Naive B cell (primary cell): ENCODE measurements around the gene PPP1CA. TPM values are rescaled to one million over a fixed set of nuclear protein-coding genes. Genes with fewer than 3 reads are reported as not detected.
A peak's percentile ranks its signal among the peaks of the same experiment; 100 is the strongest.

Source experiments
- ATAC-seq, 2 donors: fragments of 150-1000 bp; cut with Tn5 transposase; 2 replicates each; pipeline ENCODE4 v1.10.0; 2021; ENCODE audit warnings: low read depth in 2 of 2, mild to moderate bottlenecking in 2 of 2, moderate library complexity in 2 of 2
- DNase-seq: peaks from one replicate; pipeline ENCODE4 v3.0.0; 2022
- H3K27ac Mint-ChIP-seq, 6 donors: one replicate each; pipeline ENCODE4 v1.8.0; 2020 to 2022; ENCODE audit warnings: mild to moderate bottlenecking in 6 of 6, mixed read lengths in 6 of 6, moderate library complexity in 5 of 6, inconsistent platforms in 2 of 6
- H3K27me3 Mint-ChIP-seq, 3 donors: one replicate each; pipeline ENCODE4 v1.8.0; 2021 to 2022; ENCODE audit warnings: mixed read lengths in 3 of 3, mild to moderate bottlenecking in 1 of 3
- H3K36me3 Mint-ChIP-seq, 2 donors: one replicate each; pipeline ENCODE4 v1.8.0; 2020 to 2022; ENCODE audit warnings: mixed read lengths in 2 of 2, inconsistent platforms in 1 of 2, mild to moderate bottlenecking in 1 of 2
- H3K4me1 Mint-ChIP-seq, 3 donors: one replicate each; pipeline ENCODE4 v1.8.0; 2020 to 2022; ENCODE audit warnings: mixed read lengths in 3 of 3, inconsistent platforms in 1 of 3, mild to moderate bottlenecking in 1 of 3, moderate library complexity in 1 of 3
- H3K4me3 Mint-ChIP-seq, 8 donors: one replicate each; pipeline ENCODE4 v1.8.0; 2020 to 2022; ENCODE audit warnings: mild to moderate bottlenecking in 8 of 8, mixed read lengths in 8 of 8, moderate library complexity in 8 of 8, inconsistent platforms in 2 of 8
- H3K9me3 Mint-ChIP-seq, 7 donors: one replicate each; pipeline ENCODE4 v1.8.0; 2020 to 2022; ENCODE audit warnings: mixed read lengths in 7 of 7, mild to moderate bottlenecking in 5 of 7, inconsistent platforms in 2 of 7, moderate library complexity in 1 of 7
- polyA plus RNA-seq, 6 donors: library from polyadenylated mRNA; unstranded; fragments of 300-500 nt; fragmentation: Illumina TruSeq; gene quantifications; one replicate each; pipeline ENCODE4 v1.2.3, GENCODE V29; 2021; ENCODE audit warnings: low read depth in 6 of 6

PPP1CA gene
- polyA plus RNA-seq, 6 donors from 2014 or later = 492 to 795 (median 530) TPM

DNA sequence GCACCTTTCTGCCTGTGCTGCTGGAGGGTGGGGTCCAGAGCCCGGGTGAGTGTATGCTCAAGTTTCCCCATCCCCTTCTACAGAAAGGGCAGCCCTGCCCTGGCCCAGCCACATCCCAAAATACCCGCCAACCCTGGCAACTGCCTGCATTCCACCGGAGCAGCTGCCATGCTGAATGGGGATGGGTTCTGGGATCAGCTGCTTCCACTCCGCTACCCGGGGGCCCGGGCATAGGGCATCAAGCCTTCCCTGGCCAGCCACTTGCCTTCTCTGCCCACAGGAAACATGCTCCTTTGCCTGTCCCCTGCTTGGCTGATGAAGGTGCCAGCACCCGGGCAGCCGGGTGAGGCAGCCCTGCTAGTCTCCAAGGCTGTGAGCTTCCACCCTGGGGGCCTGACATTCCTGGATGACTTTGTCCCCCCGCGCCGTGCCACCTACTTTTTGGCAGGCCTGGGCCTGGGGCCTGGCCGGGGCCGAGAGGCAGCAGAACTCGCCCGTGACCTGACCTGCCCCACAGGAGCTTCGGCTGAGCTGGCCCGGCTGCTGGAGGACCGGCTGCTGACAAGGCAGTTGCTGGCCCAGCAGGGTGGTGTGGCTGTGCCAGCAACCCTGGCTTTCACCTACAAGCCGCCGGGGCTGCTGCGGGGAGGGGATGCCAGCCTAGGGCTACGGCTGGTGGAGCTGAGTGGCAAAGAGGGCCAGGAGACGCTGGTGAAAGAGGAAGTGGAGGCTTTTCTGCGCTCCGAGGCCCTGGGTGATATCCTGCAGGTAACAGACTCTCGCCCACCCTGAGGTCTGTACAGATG is 17.0 kb upstream of the PPP1CA start:
- no peaks in the 10 kb centered on the region for H3K36me3 Mint-ChIP-seq
- no peaks in the 10 kb centered on the region for H3K9me3 Mint-ChIP-seq
- H3K27me3 Mint-ChIP-seq = no peaks in the 10 kb centered on the region
- H3K4me3 Mint-ChIP-seq = peak overlapping the region; percentile 84 to 88 (median 85)
- ATAC-seq = peak; percentile 63 to 65
- peak overlapping the region in 5 of 6 donors; percentile 83 to 97 (median 89) for H3K27ac Mint-ChIP-seq
- peaks cover 59 to 74% (median 65%) of the 10 kb centered on the region in 3 donors for H3K4me1 Mint-ChIP-seq
- peak; percentile 85 for DNase-seq

DNA sequence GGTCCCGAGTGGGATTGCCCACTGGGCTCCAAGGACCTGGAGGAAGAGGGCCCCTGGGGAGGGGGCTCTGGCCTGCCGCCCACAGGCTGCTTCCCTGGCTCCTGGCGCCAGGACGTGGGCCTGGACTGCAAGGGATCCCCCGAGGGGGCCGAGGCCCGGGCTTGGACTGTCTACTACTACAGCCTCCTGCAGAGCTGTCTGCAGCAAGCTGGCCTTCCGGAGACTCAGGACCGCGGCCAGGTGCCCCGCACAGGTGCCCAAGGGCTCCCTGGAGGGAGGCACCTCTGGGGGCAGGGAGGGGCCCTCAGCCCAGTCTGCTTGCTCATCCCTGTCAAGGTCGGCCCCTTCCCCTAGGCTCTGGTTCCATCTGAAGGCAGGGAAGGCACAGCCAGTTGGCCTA is 15.8 kb upstream of the PPP1CA start:
- DNase-seq (no peak), ATAC-seq (no peak)
- H3K27ac Mint-ChIP-seq = peak overlapping the region in 3 of 6 donors; percentile 41 to 87 (median 83)
- peak overlapping the region in 7 of 8 donors; percentile 35 to 90 (median 86) for H3K4me3 Mint-ChIP-seq
- no peaks in the 10 kb centered on the region for H3K36me3 Mint-ChIP-seq
- no peaks in the 10 kb centered on the region for H3K9me3 Mint-ChIP-seq
- no peaks in the 10 kb centered on the region for H3K27me3 Mint-ChIP-seq
- peaks cover 63 to 78% (median 71%) of the 10 kb centered on the region in 3 donors for H3K4me1 Mint-ChIP-seq

DNA sequence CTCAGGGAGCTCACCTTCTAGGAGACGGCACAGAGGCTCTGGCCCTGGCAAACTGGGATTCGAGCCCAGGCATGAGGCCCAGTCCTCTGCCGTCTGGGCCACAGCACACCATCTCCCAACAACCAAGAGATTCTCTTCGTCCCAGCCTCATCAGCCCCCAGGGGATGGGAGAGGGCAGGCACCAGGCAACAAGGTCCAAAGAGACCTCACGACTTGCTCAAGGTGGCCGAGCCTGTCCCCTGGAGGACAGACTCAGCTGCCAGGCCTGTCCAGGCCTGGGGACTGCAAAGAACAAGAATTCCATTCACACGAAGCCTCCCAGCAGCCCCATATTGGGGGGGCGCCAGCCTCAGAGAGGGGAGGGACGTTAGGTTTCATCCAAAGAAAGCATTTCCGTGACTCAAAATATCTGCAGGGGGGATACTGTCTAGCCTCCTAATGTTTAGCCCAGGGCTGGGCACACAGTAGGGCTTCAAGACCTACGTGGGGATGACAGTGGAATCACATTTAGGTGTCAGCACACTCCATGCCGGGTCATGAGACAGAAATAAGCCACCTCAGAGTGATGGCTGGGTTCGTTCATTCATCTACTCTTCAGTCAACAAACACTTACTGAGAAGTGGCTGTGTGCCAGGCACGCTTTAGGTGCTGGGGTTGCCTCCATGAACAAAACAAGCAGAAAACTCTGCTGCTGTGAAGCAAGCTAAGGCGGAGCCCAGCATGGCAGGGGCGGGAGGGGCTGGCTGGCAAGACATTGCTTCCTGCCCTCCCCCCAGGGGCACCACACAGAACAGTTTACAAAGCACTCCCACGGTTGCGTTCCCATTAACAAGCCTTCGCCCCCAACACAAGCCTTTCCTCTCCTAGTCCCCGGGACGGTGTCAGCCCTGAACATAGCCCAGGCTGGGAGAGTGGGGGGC is 15.0 kb upstream of the PPP1CA start:
- DNase-seq (peak; percentile 67), ATAC-seq (peak; percentile 22 to 29)

DNA sequence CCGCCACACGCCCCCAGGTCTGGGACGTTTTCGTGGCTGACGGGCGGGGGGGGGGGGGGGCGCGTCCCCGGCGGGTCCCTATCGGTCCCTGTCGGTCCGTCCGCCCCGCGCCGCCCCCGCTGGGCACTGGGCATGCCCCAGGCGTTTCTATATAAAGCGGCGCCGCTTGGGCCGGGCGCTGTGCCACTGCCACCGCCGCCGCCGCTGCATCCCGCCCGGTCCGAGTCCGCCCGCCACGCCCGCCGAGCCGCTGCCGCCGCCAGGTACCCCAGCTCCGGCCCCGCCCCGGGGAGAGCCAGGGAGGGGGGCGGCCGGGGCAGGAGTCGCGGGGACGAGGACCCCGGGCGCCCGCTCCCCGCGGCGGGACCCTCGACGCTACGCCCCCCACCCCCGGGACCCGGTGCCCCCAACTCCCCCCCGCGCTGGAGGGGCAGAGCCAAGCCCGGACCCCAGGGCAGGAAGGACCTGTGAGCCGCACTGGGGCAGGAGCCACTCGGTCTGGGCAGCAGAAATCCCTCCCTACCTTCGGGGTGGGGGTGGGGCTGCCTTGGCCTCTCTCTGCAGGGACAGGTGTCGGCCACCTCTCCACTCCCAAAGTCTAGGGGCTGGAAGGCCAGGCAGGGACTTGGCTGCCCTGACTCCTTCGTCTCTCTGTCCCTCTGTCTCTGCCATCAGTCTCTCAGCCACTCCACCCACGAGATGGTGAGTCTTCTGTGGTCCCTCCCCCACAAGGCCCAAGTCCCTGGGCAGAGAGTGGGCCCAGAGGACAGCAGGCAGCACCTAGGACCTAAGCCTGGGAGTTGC is 14.0 kb upstream of the PPP1CA start, which contains the start of gene CARNS1:
CARNS1 (plus strand) TSS at position 178 of the 804 bp plus-strand sequence; CDS start at position 700, 522 bp downstream.
- H3K36me3 Mint-ChIP-seq = no peaks in the 10 kb centered on the region
- ATAC-seq (no peak), DNase-seq (no peak)
- H3K27me3 Mint-ChIP-seq = no peaks in the 10 kb centered on the region
- peak within 1 kb of the TSS; percentile 83 to 95 (median 90) for H3K27ac Mint-ChIP-seq
- peak within 1 kb of the TSS; percentile 86 to 98 (median 90) for H3K4me3 Mint-ChIP-seq
- no peaks in the 10 kb centered on the region for H3K9me3 Mint-ChIP-seq
- H3K4me1 Mint-ChIP-seq = peaks cover 74 to 89% (median 85%) of the 10 kb centered on the region in 3 donors

More for the DNA sequence above, 15.0 kb upstream of the PPP1CA start:
- no peaks in the 10 kb centered on the region for H3K36me3 Mint-ChIP-seq
- peak overlapping the region; percentile 83 to 95 (median 90) for H3K27ac Mint-ChIP-seq
- peak overlapping the region; percentile 84 to 91 (median 86) for H3K4me3 Mint-ChIP-seq
- H3K4me1 Mint-ChIP-seq = peaks cover 70 to 85% (median 79%) of the 10 kb centered on the region in 3 donors
- no peaks in the 10 kb centered on the region for H3K27me3 Mint-ChIP-seq
- H3K9me3 Mint-ChIP-seq = no peaks in the 10 kb centered on the region

DNA sequence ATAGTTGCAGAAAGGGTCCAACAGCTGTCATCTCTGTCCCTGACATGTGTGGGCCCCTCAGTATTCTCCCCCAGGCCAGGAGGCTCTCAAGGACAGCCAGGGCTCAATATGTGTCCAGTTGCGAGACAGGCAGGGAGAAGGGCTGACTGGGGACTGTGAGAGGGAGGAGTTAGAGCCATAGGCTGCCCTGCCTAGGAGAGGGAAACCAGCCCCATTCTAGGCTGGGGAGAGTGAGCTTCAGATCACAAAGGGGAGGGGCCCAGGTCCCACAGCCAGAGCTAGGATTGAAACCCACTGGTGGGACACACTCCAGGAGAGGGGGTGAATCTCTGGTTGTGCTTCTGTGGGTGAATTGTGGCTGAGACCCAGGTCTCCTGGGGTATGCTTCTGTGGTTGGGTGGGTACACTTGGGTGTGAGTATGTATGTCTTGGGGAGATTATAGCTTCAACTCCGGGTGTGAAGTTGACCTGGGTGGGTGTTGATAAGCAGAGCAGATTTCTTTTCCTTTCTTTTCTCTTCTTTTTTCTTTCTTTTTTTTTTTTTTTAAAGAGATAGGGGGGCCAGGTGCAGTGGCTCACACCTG is 11.7 kb upstream of the PPP1CA start:
- H3K27me3 Mint-ChIP-seq = no peaks in the 10 kb centered on the region
- H3K36me3 Mint-ChIP-seq = no peaks in the 10 kb centered on the region
- DNase-seq = no peak
- H3K9me3 Mint-ChIP-seq = no peaks in the 10 kb centered on the region
- H3K4me3 Mint-ChIP-seq = peak overlapping the region; percentile 68 to 98 (median 78)
- H3K27ac Mint-ChIP-seq = peak overlapping the region in 4 of 6 donors; percentile 9 to 73 (median 20)
- H3K4me1 Mint-ChIP-seq = peaks cover 72 to 92% (median 84%) of the 10 kb centered on the region in 3 donors
- ATAC-seq = no peak

DNA sequence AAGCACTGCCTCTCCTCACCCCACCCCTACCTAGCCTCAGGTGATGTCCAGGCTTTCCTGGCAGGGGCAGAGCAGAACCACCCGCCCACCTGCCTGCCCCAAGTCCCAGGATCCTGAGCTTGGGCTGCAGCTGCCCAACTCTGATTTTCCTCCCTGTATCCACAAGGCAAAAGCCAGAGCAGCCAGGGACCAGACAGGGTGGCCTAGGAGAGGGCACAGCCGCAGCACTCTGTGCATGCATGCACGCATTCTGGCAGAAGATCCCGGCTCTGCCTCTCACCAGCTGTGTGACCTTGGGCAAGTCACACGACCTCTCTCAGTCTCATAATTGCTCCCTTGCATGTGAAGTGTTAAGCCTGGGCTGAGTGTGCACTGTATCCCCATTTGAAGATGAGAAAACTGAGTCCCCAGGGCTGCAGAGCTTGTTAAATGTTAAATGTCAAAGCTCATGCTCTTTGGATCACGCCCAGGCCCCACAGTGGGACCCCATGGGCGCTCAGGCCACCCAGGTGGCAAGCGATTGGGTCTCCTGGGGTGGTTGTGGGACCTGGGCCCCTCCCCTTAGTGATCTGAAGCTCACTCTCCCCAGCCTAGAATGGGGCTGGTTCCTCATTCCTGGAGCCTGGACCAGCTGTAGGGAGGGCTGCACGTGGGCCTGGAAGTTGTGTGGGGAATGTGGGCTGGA is 11.0 kb upstream of the PPP1CA start:
- ATAC-seq = no peak
- no peaks in the 10 kb centered on the region for H3K27me3 Mint-ChIP-seq
- H3K4me1 Mint-ChIP-seq = peaks cover 72 to 92% (median 84%) of the 10 kb centered on the region in 3 donors
- no peak for DNase-seq
- peak overlapping the region in 3 of 6 donors; percentile 22 to 57 (median 41) for H3K27ac Mint-ChIP-seq
- H3K36me3 Mint-ChIP-seq = no peaks in the 10 kb centered on the region
- peak overlapping the region; percentile 68 to 98 (median 82) for H3K4me3 Mint-ChIP-seq
- H3K9me3 Mint-ChIP-seq = no peaks in the 10 kb centered on the region

- no peak overlapping the region for H3K27ac Mint-ChIP-seq
- no peaks in the 10 kb centered on the region for H3K9me3 Mint-ChIP-seq
- H3K27me3 Mint-ChIP-seq = no peaks in the 10 kb centered on the region
- peak overlapping the region; percentile 68 to 98 (median 81) for H3K4me3 Mint-ChIP-seq
- ATAC-seq = peak; percentile 10 to 16
- peaks cover 71 to 92% (median 87%) of the 10 kb centered on the region in 3 donors for H3K4me1 Mint-ChIP-seq
- peaks cover 0 to under 1% of the 10 kb centered on the region in 2 donors for H3K36me3 Mint-ChIP-seq
- no peak for DNase-seq
Measured at GRCh38 chr11:67411785-67412152, 10.1 kb upstream of the PPP1CA start.

DNA sequence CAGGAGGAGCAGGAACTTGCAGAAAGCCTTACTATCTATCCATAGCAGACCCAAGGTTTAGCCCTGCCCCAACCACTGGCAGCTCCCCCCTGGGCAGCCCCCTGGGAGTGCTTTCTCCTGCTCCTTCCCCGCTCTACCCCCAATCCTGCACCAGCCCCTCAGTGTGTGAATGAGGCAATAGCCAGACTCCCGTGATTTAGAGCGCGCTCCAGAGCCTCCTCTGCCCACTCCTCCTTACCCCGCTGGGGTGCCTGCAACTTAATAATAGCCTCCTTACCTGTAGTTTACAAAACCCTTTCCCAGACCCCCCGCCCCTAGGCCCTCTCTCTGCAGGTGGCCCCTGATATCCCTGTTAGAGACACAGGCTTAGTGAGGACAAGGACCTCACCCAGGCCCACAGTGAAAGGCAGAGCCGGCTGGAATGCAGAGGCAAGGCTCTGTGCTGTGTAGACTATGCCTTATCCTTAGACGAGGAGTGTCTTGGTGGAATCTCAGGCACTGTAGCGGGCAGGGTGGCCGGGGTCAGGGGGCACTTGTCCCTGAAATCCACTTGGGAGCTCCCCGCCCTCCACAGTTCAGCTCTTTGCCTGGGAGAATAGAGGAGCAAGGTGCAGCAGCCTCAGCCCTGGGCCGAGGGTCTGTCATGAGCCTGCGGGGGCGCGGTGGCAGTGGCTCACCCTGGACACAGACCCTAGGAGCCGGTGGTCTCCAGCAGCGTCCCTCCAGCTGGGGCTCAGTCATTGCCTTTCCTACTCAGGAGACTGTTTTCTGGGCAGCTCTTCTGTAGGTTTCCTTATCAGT is 9.5 kb upstream of the PPP1CA start:
- Mint-ChIP-seq H3K9me3 (no peaks in the 10 kb centered on the region), H3K4me1 (peaks cover 71 to 92% (median 85%) of the 10 kb centered on the region in 3 donors), H3K27ac (peak overlapping the region in 5 of 6 donors; percentile 63 to 87 (median 78)), H3K27me3 (no peaks in the 10 kb centered on the region), H3K36me3 (peaks cover 0 to 6% of the 10 kb centered on the region in 2 donors), H3K4me3 (peak overlapping the region; percentile 68 to 98 (median 84))
- DNase-seq (no peak), ATAC-seq (no peak)

DNA sequence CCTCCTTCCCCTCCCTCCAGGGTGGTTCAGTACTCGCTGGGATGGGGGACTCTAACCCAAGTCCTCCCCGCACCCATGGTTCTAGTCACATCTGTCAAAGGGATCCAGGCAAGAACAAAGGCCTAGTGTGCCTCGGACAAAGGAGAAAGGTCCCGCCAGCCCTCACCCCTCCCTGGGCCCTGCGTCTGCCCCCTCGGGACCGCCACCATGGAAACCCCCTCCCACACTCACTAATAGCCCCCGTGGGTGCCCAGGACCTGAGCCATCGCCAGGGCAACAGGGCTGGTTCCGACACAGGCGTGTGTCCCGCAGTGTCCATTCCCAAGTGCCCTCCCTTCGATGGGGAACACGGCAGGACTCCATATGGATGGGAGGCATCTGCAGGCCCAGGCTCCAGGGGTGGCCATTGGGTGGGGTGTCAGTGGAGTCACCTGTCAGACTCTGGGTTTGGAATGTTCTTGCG is 8.7 kb upstream of the PPP1CA start:
- H3K4me1 Mint-ChIP-seq = peaks cover 69 to 95% (median 89%) of the 10 kb centered on the region in 3 donors
- ATAC-seq (no peak), DNase-seq (no peak)
- peaks cover 0 to 8% of the 10 kb centered on the region in 2 donors for H3K36me3 Mint-ChIP-seq
- H3K4me3 Mint-ChIP-seq = peak overlapping the region; percentile 80 to 98 (median 94)
- H3K9me3 Mint-ChIP-seq = no peaks in the 10 kb centered on the region
- no peaks in the 10 kb centered on the region for H3K27me3 Mint-ChIP-seq
- H3K27ac Mint-ChIP-seq = peak overlapping the region in 5 of 6 donors; percentile 84 to 96 (median 92)

DNA sequence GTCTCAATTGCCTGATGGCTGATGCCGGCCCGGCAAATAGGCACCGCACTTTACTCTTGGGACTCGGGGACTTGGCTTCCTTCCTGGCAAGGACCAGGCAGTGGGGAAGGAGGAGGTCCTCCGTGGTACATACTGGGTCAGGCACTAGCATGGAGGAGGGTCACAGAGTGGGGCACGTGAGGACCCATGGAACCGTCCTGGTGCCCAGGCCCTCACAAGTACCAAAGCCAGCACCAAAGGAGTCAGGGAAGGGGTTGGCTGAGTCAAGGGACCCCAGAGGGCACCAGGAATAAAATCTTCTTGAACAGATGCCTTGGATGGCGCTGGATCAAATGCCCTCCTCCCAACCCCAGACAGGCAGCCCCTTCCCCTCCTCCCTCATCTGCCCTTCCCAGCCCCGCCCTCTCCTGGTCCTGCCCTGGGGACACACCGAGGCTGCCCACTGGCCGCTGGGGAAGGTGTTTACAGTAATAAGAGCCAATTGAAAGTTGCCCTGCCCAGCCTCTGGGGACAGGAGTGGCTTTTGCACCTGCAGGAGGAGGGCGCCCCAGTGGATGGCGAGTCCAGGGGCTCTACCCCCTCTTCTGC is 8.2 kb upstream of the PPP1CA start:
- Mint-ChIP-seq H3K4me1 (peaks cover 65 to 95% (median 91%) of the 10 kb centered on the region in 3 donors), H3K27me3 (no peaks in the 10 kb centered on the region), H3K36me3 (peaks cover 0 to 8% of the 10 kb centered on the region in 2 donors), H3K4me3 (peak overlapping the region; percentile 80 to 98 (median 94)), H3K9me3 (no peaks in the 10 kb centered on the region), H3K27ac (peak overlapping the region in 5 of 6 donors; percentile 63 to 96 (median 92))
- DNase-seq (peak; percentile 57), ATAC-seq (peak; percentile 38 to 48)

GRCh38 chr11:67409261-67409666 is 7.6 kb upstream of the PPP1CA start:
- peaks cover 70 to 98% (median 91%) of the 10 kb centered on the region in 3 donors for H3K4me1 Mint-ChIP-seq
- H3K36me3 Mint-ChIP-seq = peaks cover 0 to 8% of the 10 kb centered on the region in 2 donors
- H3K4me3 Mint-ChIP-seq = peak overlapping the region; percentile 80 to 98 (median 94)
- H3K9me3 Mint-ChIP-seq = no peaks in the 10 kb centered on the region
- no peaks in the 10 kb centered on the region for H3K27me3 Mint-ChIP-seq
- ATAC-seq = peak; percentile 76 to 80
- H3K27ac Mint-ChIP-seq = peak overlapping the region in 4 of 6 donors; percentile 62 to 96 (median 84)
- DNase-seq = peak; percentile 74
